Retinal pigment epithelial cell (primary cell): Measurements from ENCODE around the gene CCDC54.

Experiments used
- DNase-seq: peaks from one replicate; pipeline ENCODE4 v3.0.0-alpha.2; 2010; ENCODE audit warnings: low read depth
- H3K4me3 ChIP-seq: 2 replicates; pipeline ENCODE4 v1.5.1; 2011; ENCODE audit warnings: mild to moderate bottlenecking, low read length, control low read depth, moderate library complexity
- CTCF ChIP-seq: conservative IDR thresholded peaks from 2 replicates; pipeline ENCODE4 v1.5.1; 2011; ENCODE audit warnings: low read depth, low read length, control low read depth, inconsistent platforms

The CCDC54 gene

DNA sequence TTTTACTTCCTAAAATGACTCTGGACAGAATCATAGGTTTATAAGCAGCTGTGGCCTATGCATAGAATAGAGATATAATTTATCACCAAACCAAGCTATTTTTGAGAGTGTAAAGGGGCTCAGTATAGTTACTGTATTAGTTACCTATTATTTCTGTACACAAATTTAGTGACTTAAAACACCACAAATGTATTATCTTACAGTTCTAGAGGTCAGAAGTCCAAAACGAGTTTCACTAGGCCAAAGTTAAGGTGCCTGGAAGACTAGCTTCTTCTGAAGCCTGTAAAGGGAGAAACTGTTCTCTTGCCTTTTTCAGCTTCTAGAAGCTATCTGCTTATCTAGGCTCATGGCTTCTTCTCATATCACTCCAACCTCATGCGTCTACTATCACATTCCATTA is 30.1 kb downstream of the CCDC54 start:
- DNase-seq, result no peak
- no peak overlapping the region for H3K4me3 ChIP-seq
- TF ChIP-seq CTCF, result no peak

DNA sequence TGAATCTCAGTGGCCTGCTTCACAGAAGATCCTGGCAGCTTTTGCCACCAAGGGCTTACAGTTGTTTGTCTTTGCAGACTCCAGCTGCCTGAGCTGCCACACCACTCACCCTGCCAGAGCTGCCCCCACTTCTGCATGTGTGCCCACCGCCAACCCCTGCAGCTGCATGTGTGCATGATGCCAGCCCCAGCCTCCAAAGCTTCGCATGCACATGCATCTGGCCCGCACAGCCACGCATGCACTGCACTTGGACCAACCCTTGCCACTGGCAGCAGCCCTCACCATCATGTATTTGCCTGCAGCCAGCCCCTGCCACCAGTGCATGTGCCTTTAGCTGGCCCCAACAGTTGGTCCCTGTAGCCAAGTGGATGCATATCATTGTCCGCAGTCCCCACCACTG is 31.3 kb downstream of the CCDC54 start:
- no peak for DNase-seq
- H3K4me3 ChIP-seq, result no peak overlapping the region
- no peak for TF ChIP-seq CTCF

DNA sequence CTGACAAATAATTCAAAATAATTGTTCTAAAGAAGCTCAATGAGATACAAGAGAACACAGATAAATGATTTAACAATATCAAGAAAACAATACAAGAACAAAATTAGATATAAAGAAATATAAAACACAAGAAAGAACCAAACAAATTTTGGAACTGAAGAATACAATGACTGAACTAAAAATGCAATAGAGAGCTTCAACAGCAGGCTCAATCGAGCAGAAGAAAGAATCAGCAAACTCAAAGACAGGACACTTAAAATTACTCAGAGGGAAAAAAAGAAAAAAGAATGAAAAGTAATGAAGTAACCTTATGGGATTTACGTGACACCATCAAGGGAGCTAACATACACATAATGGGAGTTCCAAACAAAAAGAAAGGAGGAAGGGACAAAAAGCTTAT is 32.1 kb downstream of the CCDC54 start:
- TF ChIP-seq CTCF, result no peak
- H3K4me3 ChIP-seq, result no peak overlapping the region
- no peak for DNase-seq

GRCh38 chr3:107410606-107411005 is 33.4 kb downstream of the CCDC54 start:
- H3K4me3 ChIP-seq, result no peak overlapping the region
- DNase-seq, result no peak
- TF ChIP-seq CTCF, result no peak

DNA sequence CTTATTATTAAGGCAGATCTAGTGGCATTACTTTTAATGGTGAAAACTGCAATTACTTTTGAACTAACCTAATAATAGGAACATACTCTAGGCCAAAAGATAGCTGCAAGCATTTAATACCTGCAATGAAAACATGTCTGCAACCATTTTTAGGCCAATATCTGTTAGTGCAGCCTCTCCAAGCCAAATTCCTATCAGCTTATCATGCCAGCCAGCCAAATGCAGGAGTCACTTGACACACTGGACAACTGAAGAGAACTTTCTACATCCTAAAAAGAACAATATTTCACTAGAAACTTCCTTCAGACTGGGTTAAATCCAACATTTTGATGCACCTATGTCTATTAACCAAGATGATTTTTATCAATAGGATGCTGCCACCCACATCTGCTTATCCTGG is 33.8 kb downstream of the CCDC54 start:
- no peak for DNase-seq
- no peak for TF ChIP-seq CTCF
- H3K4me3 ChIP-seq, result no peak overlapping the region

DNA sequence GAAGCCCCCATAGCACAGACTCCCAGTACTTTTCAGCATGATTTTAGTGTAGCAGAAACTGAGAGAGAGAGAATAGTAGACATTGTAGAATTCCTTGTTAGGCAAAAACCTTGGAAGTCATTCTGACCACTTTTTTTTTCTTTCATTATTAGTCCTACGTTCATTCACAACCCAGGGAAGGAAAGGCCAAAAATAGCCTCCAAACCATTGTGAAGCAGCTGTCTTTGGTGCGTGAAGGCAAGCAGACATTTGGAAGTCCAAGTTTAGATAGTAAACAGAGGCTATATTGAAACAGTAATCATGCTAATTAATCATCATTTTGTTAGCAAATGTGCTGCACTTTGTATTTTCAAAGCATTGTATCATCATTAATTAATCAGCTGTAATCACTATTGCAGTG is 34.5 kb downstream of the CCDC54 start:
- H3K4me3 ChIP-seq, result no peak overlapping the region
- DNase-seq, result no peak
- TF ChIP-seq CTCF, result no peak

- no peak for DNase-seq
- H3K4me3 ChIP-seq, result no peak overlapping the region
- TF ChIP-seq CTCF, result no peak
These were observed 35.1 kb downstream of the CCDC54 start for GRCh38 chr3:107412376-107412775.
